Measurements from ENCODE around the gene CFDP1.

DNA sequence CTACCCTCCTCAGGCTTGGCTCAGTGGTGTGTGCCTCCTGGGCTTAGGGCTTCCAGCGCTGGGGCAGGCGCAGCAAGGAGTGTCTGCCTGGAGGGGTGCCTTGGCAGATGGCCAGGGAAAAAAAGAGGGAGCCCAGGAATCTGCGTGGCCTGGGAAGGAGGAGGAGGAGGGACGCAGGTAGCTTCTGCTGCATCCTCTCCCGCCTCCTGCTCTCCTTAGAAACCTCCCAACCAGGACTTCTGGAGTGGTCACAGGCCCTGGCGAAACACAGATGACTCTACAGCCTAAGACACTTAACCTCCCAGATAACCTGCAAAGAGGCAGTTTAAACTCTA lies 174.5 kb downstream of the CFDP1 start:
- TF ChIP-seq POLR2A (IDR thresholded peaks at IDR 0.05) (no peak), POLR2AphosphoS5 (IDR thresholded peaks at IDR 0.05) (no peak), CTCF (IDR thresholded peaks at IDR 0.05 in 8 of 11, conservative IDR thresholded peaks at IDR 0.05 in 3 of 11) (no peak)

Measured in spleen (tissue), 7 donors.